Endothelial cell of umbilical vein (primary cell): ENCODE measurements around the gene HDGFL2. TPM values are rescaled to one million over a fixed set of nuclear protein-coding genes. Genes with fewer than 3 reads are reported as not detected.

Source experiments
- BruUV-seq: library from RNA; stranded (reverse); fragments of 400-500 nt; replicated peaks from 2 replicates; lab custom pipeline; 2021; lab: Mats Ljungman, UMichigan
- CTCF ChIA-PET: fragments of 300-600, 350-600 bp; sonication (Branson Sonifier 250); formaldehyde crosslinking; loops from one replicate; lab custom pipeline; 2021; ENCODE audit warnings: antibody characterized with exemption, inconsistent platforms; lab: Charles Lee
- POLR2A ChIA-PET: fragments of 300-600, 350-600 bp; sonication (Branson Sonifier 250); formaldehyde crosslinking; loops from one replicate; lab custom pipeline; 2021; ENCODE audit warnings: antibody characterized with exemption, inconsistent platforms; lab: Charles Lee
- DNase-seq: peaks from one replicate; pipeline ENCODE4 v3.0.0-alpha.2; 2011; ENCODE audit warnings: low read depth, low spot score
- FAIRE-seq: peaks from 2 replicates; lab custom pipeline; 2011; peaks lifted over from hg19 to GRCh38; lab: Jason Lieb, UNC
- H2AFZ ChIP-seq: 2 replicates; pipeline ENCODE4 v1.6.0; 2012; ENCODE audit warnings: low read depth, low read length, control low read depth, inconsistent platforms
- H3K27ac ChIP-seq: 2 replicates; pipeline ENCODE4 v1.5.1; 2011; ENCODE audit warnings: low read depth, mild to moderate bottlenecking, control low read depth, low read length, moderate library complexity; ENCODE audit not compliant: insufficient read depth
- H3K27me3 ChIP-seq, 2 experiments: 2 replicates each; pipeline versions ENCODE4 v1.6.0 to v1.6.1; 2011; ENCODE audit warnings: low read length in 2 of 2, mixed read lengths in 1 of 2; ENCODE audit not compliant: control insufficient read depth in 2 of 2, insufficient read depth in 2 of 2
- H3K36me3 ChIP-seq, 2 experiments: 2 replicates in 1 of 2; 3 replicates in 1 of 2; pipeline ENCODE4 v1.5.1; 2011; ENCODE audit warnings: low read length in 2 of 2, mild to moderate bottlenecking in 1 of 2, moderate library complexity in 1 of 2; ENCODE audit not compliant: control insufficient read depth in 2 of 2, insufficient read depth in 2 of 2; ENCODE audit errors: extremely low read depth in 1 of 2
- H3K4me1 ChIP-seq: 3 replicates; pipeline ENCODE4 v1.5.1; 2011; ENCODE audit warnings: mild to moderate bottlenecking, low read length; ENCODE audit not compliant: control insufficient read depth, insufficient read depth; ENCODE audit errors: extremely low read depth
- H3K4me2 ChIP-seq: 2 replicates; pipeline ENCODE4 v1.6.1; 2011; ENCODE audit warnings: low read length, control low read depth, mixed read lengths; ENCODE audit not compliant: insufficient read depth
- H3K4me3 ChIP-seq, 3 experiments: fragments of 200-600 bp in 1 of 3; sonication (generic), shearing (Covaris generic) in 1 of 3; replicated peaks in 1 of 3; 2 replicates each; pipeline ENCODE4 v1.5.1; 2011 to 2016; ENCODE audit warnings: control low read depth in 3 of 3, low read length in 3 of 3, mild to moderate bottlenecking in 2 of 3, inconsistent platforms in 1 of 3, low read depth in 1 of 3, moderate library complexity in 1 of 3; ENCODE audit not compliant: insufficient read depth in 1 of 3
- H3K79me2 ChIP-seq: 2 replicates; pipeline ENCODE4 v1.6.0; 2012; ENCODE audit warnings: low read length, inconsistent platforms; ENCODE audit not compliant: control insufficient read depth, insufficient read depth
- H3K9ac ChIP-seq: replicated peaks from 2 replicates; pipeline ENCODE3; 2011; ENCODE audit warnings: low read length, control low read depth; ENCODE audit not compliant: insufficient read depth; ENCODE audit errors: extremely low read depth
- H3K9me1 ChIP-seq: replicated peaks from 3 replicates; pipeline ENCODE4 v1.6.0; 2011; ENCODE audit warnings: mild to moderate bottlenecking, low read length; ENCODE audit not compliant: control insufficient read depth, insufficient read depth; ENCODE audit errors: extremely low read depth
- H3K9me3 ChIP-seq: replicated peaks from 2 replicates; pipeline ENCODE4 v1.5.1; 2012; ENCODE audit warnings: low read length, inconsistent platforms; ENCODE audit not compliant: control insufficient read depth, insufficient read depth
- H4K20me1 ChIP-seq: replicated peaks from 2 replicates; pipeline ENCODE3; 2011; ENCODE audit warnings: mild to moderate bottlenecking, low read length; ENCODE audit not compliant: control insufficient read depth, insufficient read depth; ENCODE audit errors: extremely low read depth
- EZH2 ChIP-seq: IDR thresholded peaks from 2 replicates; pipeline ENCODE4 v1.6.1; 2012; ENCODE audit warnings: borderline replicate concordance, low read depth, mild to moderate bottlenecking, moderate library complexity, low read length, inconsistent platforms; ENCODE audit not compliant: severe bottlenecking
- FOS ChIP-seq: IDR thresholded peaks from 2 replicates; pipeline ENCODE4 v1.6.1; 2011; ENCODE audit warnings: mild to moderate bottlenecking, low read length, moderate library complexity, borderline replicate concordance; ENCODE audit not compliant: insufficient read depth
- GATA2 ChIP-seq: IDR thresholded peaks from 2 replicates; pipeline ENCODE4 v1.7.0; 2011; ENCODE audit warnings: low read depth, mild to moderate bottlenecking, moderate library complexity, mixed read lengths, low read length; ENCODE audit not compliant: insufficient read length, insufficient read depth
- JUN ChIP-seq: IDR thresholded peaks from 2 replicates; pipeline ENCODE4 v1.6.1; 2011; ENCODE audit warnings: borderline replicate concordance, low read depth; ENCODE audit not compliant: insufficient read length, insufficient read depth
- MAX ChIP-seq: IDR thresholded peaks from 2 replicates; pipeline ENCODE4 v1.6.1; 2011; ENCODE audit not compliant: insufficient read depth, insufficient read length
- MYC ChIP-seq: IDR thresholded peaks from one replicate; pipeline ENCODE4 v1.6.1; 2011; ENCODE audit warnings: mild to moderate bottlenecking, low read depth, low read length
- POLR2A ChIP-seq: IDR thresholded peaks from 2 replicates; pipeline ENCODE4 v1.6.1; 2012; ENCODE audit warnings: low read depth, mild to moderate bottlenecking, control low read depth, low read length
- POLR2AphosphoS5 ChIP-seq: IDR thresholded peaks from 2 replicates; pipeline ENCODE4 v1.6.1; 2012; ENCODE audit warnings: low read depth, mild to moderate bottlenecking, control low read depth, low read length, moderate library complexity; ENCODE audit not compliant: insufficient read depth
- dilution Hi-C: fragments of 300-500 bp; cut with MboI; formaldehyde crosslinking; loops from one replicate; pipeline ENCODE4 v1.15.0; 2019; ENCODE audit warnings: low sequenced_read_pairs; ENCODE audit not compliant: extremely low pct_ligation_motif_present
- intact Hi-C: fragments of 100-400 bp; cut with micrococcal nuclease; formaldehyde crosslinking; loops from one replicate; pipeline ENCODE4 v1.10.0; 2022
- polyA plus RNA-seq, 4 experiments: library from polyadenylated mRNA; depleted of rRNA in 3 of 4; stranded (reverse) in 3 of 4; unstranded in 1 of 4; fragments of >200 nt; gene quantifications; 2 replicates each; pipeline versions ENCODE4 v1.2.1 to v1.2.3, GENCODE V29; 2011 to 2012; ENCODE audit warnings: missing spikeins in 1 of 4
- total RNA-seq: library from RNA; stranded (reverse); gene quantifications from 2 replicates; pipeline ENCODE4 v1.2.3, GENCODE V29; 2021
- TF ChIP-seq, protein P1 (sequence below), 2 donors: IDR thresholded peaks; 1 replicate in 1 of 2; 2 replicates in 1 of 2; pipeline ENCODE4 v1.5.1; 2011; ENCODE audit warnings: low read length in 2 of 2, mild to moderate bottlenecking in 2 of 2, moderate library complexity in 2 of 2, control low read depth in 1 of 2, inconsistent platforms in 1 of 2, low read depth in 1 of 2; ENCODE audit not compliant: insufficient read depth in 1 of 2; ENCODE audit errors: extremely low read depth in 1 of 2

The HDGFL2 gene
- total and polyA plus RNA-seq, 2 donors (not counting 3 experiments of a cell fraction or from before 2014, with no cell fraction given) = 39.1 to 79.6 TPM

DNA sequence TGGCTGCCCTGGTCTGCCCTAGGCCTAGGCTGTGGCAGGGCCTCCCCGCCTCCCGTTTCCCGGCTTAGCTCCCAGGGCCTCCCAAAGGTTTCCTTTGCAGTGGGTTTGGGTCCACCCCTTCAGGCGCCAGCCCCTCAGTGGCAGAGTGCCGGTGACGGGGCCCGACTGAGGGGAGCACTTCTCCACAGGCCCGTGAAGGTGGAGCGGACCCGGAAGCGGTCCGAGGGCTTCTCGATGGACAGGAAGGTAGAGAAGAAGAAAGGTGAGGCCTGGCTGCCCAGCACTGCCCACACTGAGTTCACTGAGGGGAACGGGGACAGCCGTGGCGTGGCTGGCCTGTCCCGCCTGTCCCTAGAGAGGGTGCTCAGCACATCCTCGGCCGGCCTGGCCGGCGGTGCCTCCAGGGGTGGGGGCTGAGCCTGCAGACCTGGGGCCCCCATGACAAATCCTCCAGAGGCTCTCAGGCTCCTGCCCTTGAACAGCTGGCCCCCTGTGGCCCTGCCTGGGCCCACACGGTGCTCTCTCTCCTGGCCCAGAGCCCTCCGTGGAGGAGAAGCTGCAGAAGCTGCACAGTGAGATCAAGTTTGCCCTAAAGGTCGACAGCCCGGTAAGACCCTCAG, 25.8 kb downstream of the HDGFL2 start:
- dilution Hi-C loops = no loop called here
- Histone ChIP-seq H3K9ac (no peak overlapping the region), H3K79me2 (no peaks in the 10 kb centered on the region), H3K27me3 (no peaks in the 10 kb centered on the region), H2AFZ (no peak overlapping the region), H3K27ac (no peak overlapping the region), H3K4me2 (no peak overlapping the region), H3K9me1 (no peaks in the 10 kb centered on the region), H3K4me3 (no peak overlapping the region), H3K4me1 (no peaks in the 10 kb centered on the region), H4K20me1 (no peaks in the 10 kb centered on the region), H3K36me3 (peaks cover 4 to 50% of the 10 kb centered on the region in 2 experiments), H3K9me3 (no peaks in the 10 kb centered on the region)
- no peak for FAIRE-seq
- POLR2A ChIA-PET = no interaction called here
- no peak for DNase-seq
- TF ChIP-seq POLR2A (no peak), EZH2 (no peak), POLR2AphosphoS5 (no peak), MAX (no peak), FOS (no peak), JUN (no peak), MYC (no peak), GATA2 (no peak)
- TF ChIP-seq, protein P1, sequence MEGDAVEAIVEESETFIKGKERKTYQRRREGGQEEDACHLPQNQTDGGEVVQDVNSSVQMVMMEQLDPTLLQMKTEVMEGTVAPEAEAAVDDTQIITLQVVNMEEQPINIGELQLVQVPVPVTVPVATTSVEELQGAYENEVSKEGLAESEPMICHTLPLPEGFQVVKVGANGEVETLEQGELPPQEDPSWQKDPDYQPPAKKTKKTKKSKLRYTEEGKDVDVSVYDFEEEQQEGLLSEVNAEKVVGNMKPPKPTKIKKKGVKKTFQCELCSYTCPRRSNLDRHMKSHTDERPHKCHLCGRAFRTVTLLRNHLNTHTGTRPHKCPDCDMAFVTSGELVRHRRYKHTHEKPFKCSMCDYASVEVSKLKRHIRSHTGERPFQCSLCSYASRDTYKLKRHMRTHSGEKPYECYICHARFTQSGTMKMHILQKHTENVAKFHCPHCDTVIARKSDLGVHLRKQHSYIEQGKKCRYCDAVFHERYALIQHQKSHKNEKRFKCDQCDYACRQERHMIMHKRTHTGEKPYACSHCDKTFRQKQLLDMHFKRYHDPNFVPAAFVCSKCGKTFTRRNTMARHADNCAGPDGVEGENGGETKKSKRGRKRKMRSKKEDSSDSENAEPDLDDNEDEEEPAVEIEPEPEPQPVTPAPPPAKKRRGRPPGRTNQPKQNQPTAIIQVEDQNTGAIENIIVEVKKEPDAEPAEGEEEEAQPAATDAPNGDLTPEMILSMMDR (IDR thresholded peaks at IDR 0.05; ENCODE audit: extremely low read depth in 1 of 2, insufficient read depth in 1 of 2, low read depth in 1 of 2, low read length in 2 of 2) = no peak
- intact Hi-C loops = no loop called here
- no TSS peak for BruUV-seq
- CTCF ChIA-PET = interaction anchor here (0.5 kb wide), 1 partner anchor 27 kb away, joined by 3 read pairs; no protein-coding TSS in a partner anchor
